ENCODE results near the gene TBXA2R.

DNA sequence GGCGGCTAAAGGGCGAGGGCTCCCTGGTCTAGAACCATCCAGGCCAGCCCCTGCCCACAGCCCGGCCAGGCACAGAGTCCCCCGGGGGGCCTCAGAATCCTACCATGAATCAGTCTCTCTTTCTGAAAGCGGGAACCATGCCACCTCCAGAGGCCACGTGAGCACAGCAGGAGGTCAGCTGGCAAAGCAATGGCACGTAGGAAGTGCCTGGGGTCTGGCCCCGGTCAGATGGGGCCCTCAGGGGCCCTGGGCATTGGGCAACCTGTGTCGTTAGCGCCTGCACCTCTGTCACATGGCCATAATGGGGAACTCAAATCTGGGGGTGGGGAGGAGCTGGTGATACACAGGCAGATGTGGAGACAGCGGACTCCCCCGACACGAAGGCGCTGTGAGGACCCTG lies 58.1 kb downstream of the TBXA2R start:
- TF ChIP-seq, protein P1, sequence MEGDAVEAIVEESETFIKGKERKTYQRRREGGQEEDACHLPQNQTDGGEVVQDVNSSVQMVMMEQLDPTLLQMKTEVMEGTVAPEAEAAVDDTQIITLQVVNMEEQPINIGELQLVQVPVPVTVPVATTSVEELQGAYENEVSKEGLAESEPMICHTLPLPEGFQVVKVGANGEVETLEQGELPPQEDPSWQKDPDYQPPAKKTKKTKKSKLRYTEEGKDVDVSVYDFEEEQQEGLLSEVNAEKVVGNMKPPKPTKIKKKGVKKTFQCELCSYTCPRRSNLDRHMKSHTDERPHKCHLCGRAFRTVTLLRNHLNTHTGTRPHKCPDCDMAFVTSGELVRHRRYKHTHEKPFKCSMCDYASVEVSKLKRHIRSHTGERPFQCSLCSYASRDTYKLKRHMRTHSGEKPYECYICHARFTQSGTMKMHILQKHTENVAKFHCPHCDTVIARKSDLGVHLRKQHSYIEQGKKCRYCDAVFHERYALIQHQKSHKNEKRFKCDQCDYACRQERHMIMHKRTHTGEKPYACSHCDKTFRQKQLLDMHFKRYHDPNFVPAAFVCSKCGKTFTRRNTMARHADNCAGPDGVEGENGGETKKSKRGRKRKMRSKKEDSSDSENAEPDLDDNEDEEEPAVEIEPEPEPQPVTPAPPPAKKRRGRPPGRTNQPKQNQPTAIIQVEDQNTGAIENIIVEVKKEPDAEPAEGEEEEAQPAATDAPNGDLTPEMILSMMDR (conservative IDR thresholded peaks at IDR 0.05) = no peak
- no peak for TF ChIP-seq EZH2 (IDR thresholded peaks at IDR 0.05; ENCODE audit: low read depth)

Measured in PC-9 (cell line).